Dendritic cell treated with granulocyte-macrophage colony-stimulating factor and Interleukin-4, amounts not matched to agents 40 ng/mL and 50 ng/mL, for 4 days (primary cell): ENCODE measurements around the gene GPR39.

Experiments used
- H3K27ac Mint-ChIP-seq: one replicate; pipeline ENCODE4 v1.8.0; 2022; ENCODE audit warnings: mild to moderate bottlenecking, mixed read lengths
- H3K27me3 Mint-ChIP-seq: one replicate; pipeline ENCODE4 v1.8.0; 2022; ENCODE audit warnings: mild to moderate bottlenecking, mixed read lengths
- H3K36me3 Mint-ChIP-seq: one replicate; pipeline ENCODE4 v1.8.0; 2022; ENCODE audit warnings: low read depth, mixed read lengths
- H3K4me1 Mint-ChIP-seq: one replicate; pipeline ENCODE4 v1.8.0; 2022; ENCODE audit warnings: low read depth, mixed read lengths
- H3K4me3 Mint-ChIP-seq: one replicate; pipeline ENCODE4 v1.8.0; 2022; ENCODE audit warnings: mild to moderate bottlenecking, moderate library complexity, mixed read lengths
- H3K9me3 Mint-ChIP-seq: one replicate; pipeline ENCODE4 v1.8.0; 2022; ENCODE audit warnings: mixed read lengths
- intact Hi-C: fragments of 100-400 bp; cut with micrococcal nuclease; formaldehyde crosslinking; loops from one replicate; pipeline ENCODE4 v1.15.0; 2022

Gene GPR39

DNA sequence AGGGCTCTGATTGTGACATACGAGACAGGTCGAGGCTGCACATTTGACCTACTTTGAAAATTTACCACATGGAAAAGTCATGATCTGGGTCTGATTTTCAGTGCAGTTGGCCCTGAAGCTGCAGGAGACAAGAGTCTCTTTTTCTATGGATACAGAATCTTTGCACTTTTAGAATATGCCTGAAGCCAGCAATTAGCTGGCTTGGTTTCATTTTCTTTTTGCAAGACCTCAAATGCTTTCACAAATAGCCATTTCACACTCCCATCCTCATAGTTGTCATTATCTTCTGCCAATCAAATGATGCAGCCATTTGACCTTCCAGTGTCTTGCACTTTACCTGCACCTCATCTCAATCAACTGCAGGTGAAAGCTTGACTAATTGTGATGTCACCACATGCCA lies 59.0 kb downstream of the GPR39 start:
- Mint-ChIP-seq H3K4me3 (no peak overlapping the region), H3K4me1 (no peaks in the 10 kb centered on the region), H3K9me3 (peaks cover 6% of the 10 kb centered on the region), H3K36me3 (no peaks in the 10 kb centered on the region), H3K27ac (no peak overlapping the region), H3K27me3 (no peaks in the 10 kb centered on the region)
- intact Hi-C loops, result no loop called here

DNA sequence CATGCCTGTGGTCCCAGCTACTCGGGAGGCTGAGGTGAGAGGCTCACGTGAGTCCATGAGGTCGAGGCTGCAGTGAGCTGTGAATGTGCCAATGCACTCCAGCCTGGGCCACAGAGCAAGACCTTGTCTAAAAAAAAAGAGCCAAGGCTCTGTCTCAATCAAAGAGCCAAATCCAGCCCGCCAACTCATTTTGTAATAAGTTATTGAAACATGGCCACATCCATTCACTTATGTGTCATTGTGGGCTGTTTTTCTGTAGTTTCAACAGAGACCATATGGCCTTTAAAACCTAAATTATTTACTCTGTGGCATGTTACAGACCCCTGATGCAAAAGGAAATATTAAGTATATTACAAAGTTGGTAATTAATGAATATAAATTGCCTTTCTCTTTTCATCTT lies 60.8 kb downstream of the GPR39 start:
- no peaks in the 10 kb centered on the region for H3K36me3 Mint-ChIP-seq
- H3K4me1 Mint-ChIP-seq, result no peaks in the 10 kb centered on the region
- peaks cover 6% of the 10 kb centered on the region for H3K9me3 Mint-ChIP-seq
- peaks cover 2% of the 10 kb centered on the region for H3K27me3 Mint-ChIP-seq
- H3K27ac Mint-ChIP-seq, result no peak overlapping the region
- H3K4me3 Mint-ChIP-seq, result no peak overlapping the region
- intact Hi-C loops, result no loop called here

DNA sequence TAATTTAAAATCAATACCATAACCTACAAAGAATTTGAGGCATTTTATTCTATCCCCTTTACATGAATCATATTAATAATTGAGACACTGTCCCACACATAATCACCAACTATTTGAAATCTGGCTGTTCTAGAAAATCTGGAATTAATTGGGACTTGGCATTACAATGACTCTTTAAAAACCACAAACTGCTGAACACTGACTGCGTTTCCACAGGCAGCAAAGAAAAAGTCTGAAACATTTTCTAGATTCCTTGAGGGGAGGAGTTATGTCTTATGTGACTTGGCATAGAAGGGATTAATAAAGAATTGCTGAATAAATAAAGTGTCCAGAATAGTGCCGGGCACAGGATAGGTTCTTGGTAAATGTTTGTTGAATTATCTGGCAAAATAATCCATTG lies 61.4 kb downstream of the GPR39 start:
- intact Hi-C loops, result no loop called here
- H3K36me3 Mint-ChIP-seq, result no peaks in the 10 kb centered on the region

DNA sequence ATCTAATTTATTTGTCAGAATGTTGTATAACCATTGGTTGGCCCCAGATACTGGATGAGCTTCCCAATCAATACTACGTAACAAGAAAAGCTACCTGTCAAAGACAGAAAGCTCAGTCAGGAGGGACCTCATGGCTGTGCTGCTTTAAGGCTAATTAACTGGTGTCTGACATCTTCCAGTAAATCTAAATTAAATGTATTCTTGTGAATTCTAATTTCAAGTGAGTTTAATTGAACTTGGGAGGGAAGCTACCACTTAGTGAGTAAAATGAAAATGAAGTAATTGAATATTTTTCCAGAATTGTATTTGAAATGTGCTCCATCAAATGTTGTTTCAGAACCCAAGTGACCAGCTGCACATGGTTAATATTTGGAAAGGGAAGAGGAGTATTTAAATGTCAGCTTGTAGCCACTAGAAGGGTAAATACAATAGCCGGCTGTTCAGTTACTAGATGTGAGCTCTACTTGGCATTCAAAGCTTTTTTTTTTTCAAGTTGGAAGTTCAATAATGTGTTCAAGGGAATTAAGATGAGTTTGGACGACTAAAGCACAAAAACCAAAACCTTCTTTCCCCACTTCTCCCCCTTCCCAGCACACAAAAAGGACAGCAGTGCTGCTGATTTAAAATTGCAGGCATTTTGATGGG lies 62.0 kb downstream of the GPR39 start:
- no peak overlapping the region for H3K27ac Mint-ChIP-seq
- peaks cover 6% of the 10 kb centered on the region for H3K9me3 Mint-ChIP-seq
- peaks cover 2% of the 10 kb centered on the region for H3K27me3 Mint-ChIP-seq
- H3K4me1 Mint-ChIP-seq, result no peaks in the 10 kb centered on the region
- no peaks in the 10 kb centered on the region for H3K36me3 Mint-ChIP-seq
- no peak overlapping the region for H3K4me3 Mint-ChIP-seq
- intact Hi-C loops, result no loop called here

More for the DNA sequence above, 61.4 kb downstream of the GPR39 start:
- H3K4me3 Mint-ChIP-seq, result no peak overlapping the region
- H3K9me3 Mint-ChIP-seq, result peaks cover 6% of the 10 kb centered on the region
- no peak overlapping the region for H3K27ac Mint-ChIP-seq
- H3K4me1 Mint-ChIP-seq, result no peaks in the 10 kb centered on the region
- peaks cover 2% of the 10 kb centered on the region for H3K27me3 Mint-ChIP-seq

DNA sequence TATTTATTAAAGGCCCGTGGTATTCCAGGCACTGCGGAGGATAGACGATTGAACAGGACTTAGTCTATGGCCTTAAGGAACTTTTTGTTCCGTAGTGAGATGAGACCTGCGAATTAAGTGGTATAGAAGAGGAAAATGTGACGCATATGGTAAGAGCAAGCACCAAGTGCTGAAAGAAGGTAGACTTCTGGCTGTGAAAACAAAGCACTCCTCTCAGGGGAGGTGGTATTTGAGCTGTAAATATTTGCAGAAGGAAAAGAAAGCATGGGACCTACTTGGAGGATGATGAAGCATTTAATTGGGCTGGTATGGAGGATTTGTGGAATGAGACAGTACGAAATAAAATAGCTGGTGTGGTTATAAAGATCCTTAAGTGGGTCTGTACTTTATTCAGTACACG lies 62.5 kb downstream of the GPR39 start:
- Mint-ChIP-seq H3K27me3 (peaks cover 2% of the 10 kb centered on the region), H3K4me3 (no peak overlapping the region), H3K36me3 (no peaks in the 10 kb centered on the region), H3K27ac (no peak overlapping the region), H3K4me1 (no peaks in the 10 kb centered on the region), H3K9me3 (peaks cover 6% of the 10 kb centered on the region)
- intact Hi-C loops, result no loop called here

DNA sequence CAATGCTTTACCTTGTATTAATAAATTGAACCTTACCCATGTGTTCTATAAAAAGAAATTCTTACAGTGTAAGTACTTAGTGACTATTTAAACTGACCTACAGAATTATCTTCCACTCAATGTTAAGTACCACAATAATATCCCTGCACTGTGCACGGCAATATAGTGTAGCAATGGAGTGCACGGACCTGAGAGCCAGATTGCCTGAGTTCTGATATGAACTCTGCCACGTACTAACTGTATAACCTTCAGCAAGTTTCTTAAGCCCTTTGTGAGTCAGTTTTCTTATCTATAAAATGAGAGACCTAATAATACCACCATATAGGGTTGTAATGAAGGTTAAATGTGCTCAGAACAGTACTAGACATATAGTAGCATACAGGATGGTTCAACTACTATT lies 66.2 kb downstream of the GPR39 start:
- H3K27me3 Mint-ChIP-seq, result peaks cover 3% of the 10 kb centered on the region
- H3K4me3 Mint-ChIP-seq, result no peak overlapping the region
- H3K36me3 Mint-ChIP-seq, result no peaks in the 10 kb centered on the region
- H3K27ac Mint-ChIP-seq, result no peak overlapping the region
- intact Hi-C loops, result no loop called here
- H3K9me3 Mint-ChIP-seq, result no peaks in the 10 kb centered on the region
- H3K4me1 Mint-ChIP-seq, result no peaks in the 10 kb centered on the region

DNA sequence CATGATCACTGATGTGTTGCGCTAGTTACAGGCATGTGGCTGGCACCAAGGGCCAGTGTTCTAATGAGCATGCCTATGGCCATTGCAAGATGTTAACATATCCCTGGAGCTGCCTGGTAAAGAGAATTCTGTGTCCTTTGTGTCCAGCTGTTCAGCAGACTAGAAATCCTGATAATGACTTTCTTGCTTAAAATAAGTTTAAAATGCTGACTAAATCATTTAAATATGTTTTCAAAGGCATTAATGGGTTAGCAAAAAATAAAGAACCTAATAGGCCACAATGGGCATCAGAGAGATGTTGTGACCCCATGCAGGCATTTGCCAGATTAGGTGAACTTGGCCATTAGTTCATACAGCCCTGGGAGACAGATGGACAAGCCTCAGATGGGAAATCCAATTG lies 67.5 kb downstream of the GPR39 start:
- no peak overlapping the region for H3K27ac Mint-ChIP-seq
- no peak overlapping the region for H3K4me3 Mint-ChIP-seq
- no peaks in the 10 kb centered on the region for H3K4me1 Mint-ChIP-seq
- H3K9me3 Mint-ChIP-seq, result no peaks in the 10 kb centered on the region
- H3K27me3 Mint-ChIP-seq, result peaks cover 7% of the 10 kb centered on the region
- intact Hi-C loops, result no loop called here
- H3K36me3 Mint-ChIP-seq, result no peaks in the 10 kb centered on the region

DNA sequence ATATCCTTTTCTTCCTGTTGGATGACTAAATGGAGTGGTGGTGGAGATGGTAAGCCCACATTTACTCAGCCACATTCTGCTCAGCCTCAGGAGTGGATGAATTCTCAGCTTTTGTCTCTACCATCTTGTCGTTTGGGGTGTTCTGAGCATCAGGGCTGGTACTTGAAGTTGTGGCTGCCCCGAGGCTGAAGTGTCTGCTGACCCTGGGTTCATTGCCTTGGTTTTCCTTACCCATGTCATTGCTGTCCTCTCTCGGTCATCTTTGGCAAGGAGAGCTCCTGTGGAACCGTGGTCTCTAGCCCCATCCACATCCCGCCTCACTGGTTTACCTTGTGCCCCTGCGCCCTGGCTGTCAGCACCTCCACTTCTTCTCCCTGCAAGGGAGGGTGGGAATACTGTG lies 71.9 kb downstream of the GPR39 start:
- no peaks in the 10 kb centered on the region for H3K36me3 Mint-ChIP-seq
- H3K27ac Mint-ChIP-seq, result no peak overlapping the region
- peaks cover 9% of the 10 kb centered on the region for H3K27me3 Mint-ChIP-seq
- H3K4me3 Mint-ChIP-seq, result no peak overlapping the region
- H3K4me1 Mint-ChIP-seq, result no peaks in the 10 kb centered on the region
- intact Hi-C loops, result no loop called here
- no peaks in the 10 kb centered on the region for H3K9me3 Mint-ChIP-seq

DNA sequence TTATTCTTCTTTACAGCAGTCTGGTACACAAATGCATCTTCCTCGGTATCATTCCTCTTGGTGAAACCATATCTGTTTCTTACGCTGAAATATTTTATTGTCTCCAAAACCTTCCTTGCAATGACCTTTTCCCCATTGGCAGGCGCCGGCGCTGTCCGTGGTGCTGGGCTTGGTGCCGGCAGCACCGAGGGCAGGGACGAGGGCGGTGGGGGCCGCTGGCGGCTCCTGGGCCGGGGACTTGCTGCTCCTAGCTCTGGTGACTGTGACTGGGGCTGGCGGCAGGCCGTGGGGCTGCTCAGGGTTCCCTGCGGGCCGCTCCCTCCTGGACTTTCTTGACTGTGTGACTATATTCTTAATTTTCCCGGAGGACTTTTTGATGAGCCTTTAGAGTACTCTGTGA lies 72.5 kb downstream of the GPR39 start:
- no peaks in the 10 kb centered on the region for H3K4me1 Mint-ChIP-seq
- no peak overlapping the region for H3K27ac Mint-ChIP-seq
- H3K36me3 Mint-ChIP-seq, result no peaks in the 10 kb centered on the region
- H3K4me3 Mint-ChIP-seq, result no peak overlapping the region
- no peaks in the 10 kb centered on the region for H3K9me3 Mint-ChIP-seq
- intact Hi-C loops, result no loop called here
- peaks cover 9% of the 10 kb centered on the region for H3K27me3 Mint-ChIP-seq

DNA sequence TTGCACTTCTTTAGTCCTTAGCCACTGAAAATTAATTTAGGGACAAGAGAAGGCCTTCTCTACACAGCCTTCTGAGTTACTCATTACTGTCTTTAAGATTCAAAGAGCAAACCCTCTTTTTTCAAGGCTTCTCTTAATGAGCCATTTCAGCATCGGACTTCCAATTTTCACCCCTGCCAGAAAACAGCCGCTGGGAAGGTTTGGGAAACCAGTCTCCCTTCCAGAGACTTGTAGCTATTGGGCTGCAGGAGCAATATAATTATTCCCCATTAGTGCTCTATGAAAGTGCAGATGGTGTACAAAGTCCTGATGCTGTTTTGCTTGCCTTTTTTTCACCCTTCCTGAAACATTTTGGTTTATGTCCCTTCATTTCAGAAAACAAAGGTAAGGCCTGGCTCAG lies 79.3 kb downstream of the GPR39 start:
- intact Hi-C loops, result no loop called here
- Mint-ChIP-seq H3K4me1 (no peaks in the 10 kb centered on the region), H3K36me3 (no peaks in the 10 kb centered on the region), H3K9me3 (no peaks in the 10 kb centered on the region), H3K4me3 (no peak overlapping the region), H3K27ac (no peak overlapping the region), H3K27me3 (no peaks in the 10 kb centered on the region)

DNA sequence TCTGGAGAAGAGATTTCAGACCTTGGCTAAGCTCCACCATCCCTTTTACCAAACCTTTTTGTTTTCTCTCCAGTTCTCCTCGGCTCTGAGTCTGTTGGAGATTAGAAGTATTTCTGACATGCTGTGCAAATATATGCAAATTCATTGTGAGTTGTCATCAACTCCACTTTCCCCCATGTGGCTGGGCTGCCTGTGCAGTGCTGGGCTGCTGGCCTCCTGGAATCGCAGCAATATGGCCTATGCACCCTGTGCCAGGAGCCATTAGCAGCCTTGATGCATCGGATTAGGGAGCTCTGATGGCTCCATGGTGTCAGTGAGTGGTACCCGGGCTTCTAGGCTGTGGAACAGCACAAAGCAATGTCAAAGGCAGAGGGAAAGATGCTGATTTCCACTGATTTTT lies 80.0 kb downstream of the GPR39 start:
- Mint-ChIP-seq H3K36me3 (no peaks in the 10 kb centered on the region), H3K4me1 (no peaks in the 10 kb centered on the region), H3K9me3 (no peaks in the 10 kb centered on the region), H3K4me3 (no peak overlapping the region), H3K27me3 (no peaks in the 10 kb centered on the region), H3K27ac (no peak overlapping the region)
- intact Hi-C loops, result no loop called here

DNA sequence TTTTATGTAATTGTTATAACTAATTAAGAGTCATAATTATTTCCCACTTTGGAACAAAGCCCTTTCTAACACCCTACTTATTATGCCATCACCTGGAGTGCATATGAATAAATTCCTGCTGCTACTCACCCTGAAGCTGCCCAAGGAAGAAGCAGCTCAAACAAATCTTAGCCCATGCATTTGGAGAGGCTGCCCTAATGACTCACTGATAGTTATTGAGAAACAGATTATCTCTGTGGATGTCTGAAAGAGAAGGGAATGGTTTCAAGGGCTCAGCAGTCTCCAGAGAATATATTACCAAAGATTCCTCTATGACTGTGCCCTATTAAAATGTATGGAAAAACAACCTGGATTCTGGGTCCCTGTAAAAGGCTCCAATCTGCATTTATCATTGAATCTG lies 81.0 kb downstream of the GPR39 start:
- Mint-ChIP-seq H3K4me1 (no peaks in the 10 kb centered on the region), H3K9me3 (peaks cover 6% of the 10 kb centered on the region), H3K36me3 (no peaks in the 10 kb centered on the region), H3K27me3 (no peaks in the 10 kb centered on the region), H3K4me3 (no peak overlapping the region), H3K27ac (no peak overlapping the region)
- intact Hi-C loops, result no loop called here

DNA sequence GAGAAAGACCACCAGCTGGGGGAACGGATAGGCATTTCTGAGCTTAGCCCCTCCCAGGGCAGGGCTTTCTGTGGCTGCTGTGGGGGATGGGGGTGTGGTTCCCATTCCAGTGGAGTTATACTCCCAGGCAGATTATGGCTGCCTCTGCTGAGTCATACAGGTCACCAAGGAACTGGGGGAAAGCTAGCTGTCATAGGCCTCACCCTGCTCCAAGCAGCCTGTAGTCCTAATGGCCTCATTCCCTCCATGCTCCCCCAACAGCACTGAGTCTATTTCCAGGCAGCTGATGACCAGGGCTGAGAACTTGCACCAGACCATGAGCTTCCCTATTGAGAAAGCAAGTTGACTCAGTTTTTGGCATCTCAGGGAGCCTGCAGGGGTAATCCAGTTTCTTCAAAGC lies 87.1 kb downstream of the GPR39 start:
- H3K27me3 Mint-ChIP-seq, result no peaks in the 10 kb centered on the region
- no peaks in the 10 kb centered on the region for H3K4me1 Mint-ChIP-seq
- intact Hi-C loops, result no loop called here
- no peaks in the 10 kb centered on the region for H3K36me3 Mint-ChIP-seq
- peaks cover 35% of the 10 kb centered on the region for H3K9me3 Mint-ChIP-seq
- no peak overlapping the region for H3K4me3 Mint-ChIP-seq
- H3K27ac Mint-ChIP-seq, result no peak overlapping the region

DNA sequence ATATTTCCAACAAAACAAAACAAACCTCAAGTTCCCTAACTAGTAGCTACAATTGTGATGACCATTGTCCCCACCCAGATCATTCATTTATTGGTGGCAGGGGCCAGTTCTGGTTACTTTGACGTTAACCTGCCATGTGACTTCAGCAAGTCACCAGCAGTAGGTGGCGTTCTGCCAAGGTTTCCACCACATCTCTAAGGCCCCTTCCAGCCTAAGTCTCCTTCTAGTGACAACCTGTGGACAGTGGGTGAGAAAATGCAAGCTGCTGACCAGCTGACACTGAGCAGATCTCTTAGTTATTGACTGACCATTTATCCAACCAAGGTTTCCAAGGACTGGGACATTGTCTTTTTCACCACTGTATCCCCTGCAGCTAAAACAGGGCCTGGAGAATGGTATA lies 98.4 kb downstream of the GPR39 start:
- intact Hi-C loops, result no loop called here
- H3K27ac Mint-ChIP-seq, result no peak overlapping the region

DNA sequence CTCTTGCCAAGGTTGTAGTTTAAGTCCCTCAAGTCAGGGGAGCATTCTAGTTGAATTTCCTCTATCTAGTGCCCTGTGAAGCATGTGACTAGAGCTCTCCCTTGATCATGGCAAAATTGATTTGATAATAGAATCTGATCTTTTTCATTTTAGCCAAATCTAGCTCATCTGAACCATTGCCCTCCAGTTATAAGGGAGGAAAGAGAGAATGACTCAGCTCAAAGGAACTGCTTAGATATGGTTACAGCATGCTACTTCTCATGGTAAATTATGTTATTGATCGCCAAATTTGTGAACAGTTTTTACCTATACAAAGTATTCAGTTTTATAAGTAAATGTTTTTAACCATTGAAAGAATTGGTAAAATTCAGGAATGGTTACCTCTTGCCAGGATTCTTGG lies 100.8 kb downstream of the GPR39 start:
- Mint-ChIP-seq H3K36me3 (no peaks in the 10 kb centered on the region), H3K9me3 (no peaks in the 10 kb centered on the region), H3K27ac (no peak overlapping the region), H3K4me1 (no peaks in the 10 kb centered on the region), H3K4me3 (no peak overlapping the region), H3K27me3 (peaks cover 1% of the 10 kb centered on the region)
- intact Hi-C loops, result no loop called here

More for the DNA sequence above, 98.4 kb downstream of the GPR39 start:
- Mint-ChIP-seq H3K27me3 (no peaks in the 10 kb centered on the region), H3K9me3 (no peaks in the 10 kb centered on the region), H3K4me3 (no peak overlapping the region), H3K36me3 (no peaks in the 10 kb centered on the region), H3K4me1 (no peaks in the 10 kb centered on the region)
